GM13977 (cell line): ENCODE measurements around the gene CARM1.
A peak's percentile ranks its signal among the peaks of the same experiment; 100 is the strongest.

Source experiments
- DNase-seq: peaks from one replicate; pipeline ENCODE4 v3.0.0; 2012; ENCODE audit warnings: low spot score
- in situ Hi-C: fragments of 300-500 bp; cut with MboI; formaldehyde crosslinking; loops from one replicate; pipeline ENCODE4 v1.12.0; 2022; ENCODE audit warnings: low sequenced_read_pairs, low pct_unique_long_range_greater_than_20kb, mixed read lengths, inconsistent platforms; ENCODE audit not compliant: unreplicated experiment
- TF ChIP-seq, protein P1 (sequence below): IDR thresholded peaks from 2 replicates; pipeline ENCODE4 v1.5.1; 2012; ENCODE audit warnings: mild to moderate bottlenecking, control low read depth; ENCODE audit not compliant: insufficient read depth; ENCODE audit errors: extremely low read depth, missing control alignments

Gene CARM1

DNA sequence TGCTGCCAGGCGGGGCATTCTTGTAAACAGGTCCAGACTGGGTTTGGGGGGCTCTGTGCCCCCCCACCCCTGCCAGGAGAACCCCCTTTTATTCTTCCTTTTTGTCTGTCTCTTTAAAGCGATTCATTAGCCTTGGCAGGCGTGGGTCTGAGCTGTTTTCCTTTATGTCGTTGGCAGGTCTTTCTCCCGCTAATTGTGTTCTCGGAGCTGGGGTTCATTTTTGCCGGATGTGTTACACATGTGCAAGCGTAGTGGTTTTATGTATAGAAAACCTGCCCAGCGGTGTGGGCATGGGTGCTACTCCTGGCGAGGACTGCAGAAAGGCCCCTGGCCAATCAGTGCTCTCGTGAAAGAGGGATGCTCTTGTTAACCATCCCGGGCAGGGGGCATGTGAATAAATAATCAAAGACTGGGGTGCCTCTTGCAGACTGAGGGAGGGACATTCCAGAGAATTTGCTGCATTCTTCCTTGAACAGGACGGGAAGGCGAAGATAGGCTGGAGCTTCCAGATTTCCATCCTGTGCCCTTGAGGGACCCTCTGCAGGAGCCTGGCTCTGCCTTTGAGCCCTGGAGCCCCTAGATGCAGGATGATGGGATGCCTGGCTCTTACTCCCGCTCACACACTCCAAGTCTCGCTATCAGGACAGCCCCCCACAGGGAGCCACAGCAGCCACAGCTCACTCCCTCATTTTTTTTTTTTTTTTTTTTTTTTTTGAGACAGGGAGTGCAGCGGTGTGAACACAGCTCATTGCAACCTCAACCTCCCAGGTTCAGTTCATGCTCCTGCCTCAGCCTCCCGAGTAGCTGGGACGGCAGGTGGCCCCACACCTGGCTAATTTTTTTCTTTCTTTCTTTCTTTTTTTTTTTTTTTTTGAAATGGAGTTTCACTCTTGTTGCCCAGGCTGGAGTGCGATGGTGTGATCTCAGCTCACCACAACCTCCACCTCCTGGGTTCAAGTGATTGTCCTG is 14.1 kb downstream of the CARM1 start:
- DNase-seq: no peak
- TF ChIP-seq, protein P1, sequence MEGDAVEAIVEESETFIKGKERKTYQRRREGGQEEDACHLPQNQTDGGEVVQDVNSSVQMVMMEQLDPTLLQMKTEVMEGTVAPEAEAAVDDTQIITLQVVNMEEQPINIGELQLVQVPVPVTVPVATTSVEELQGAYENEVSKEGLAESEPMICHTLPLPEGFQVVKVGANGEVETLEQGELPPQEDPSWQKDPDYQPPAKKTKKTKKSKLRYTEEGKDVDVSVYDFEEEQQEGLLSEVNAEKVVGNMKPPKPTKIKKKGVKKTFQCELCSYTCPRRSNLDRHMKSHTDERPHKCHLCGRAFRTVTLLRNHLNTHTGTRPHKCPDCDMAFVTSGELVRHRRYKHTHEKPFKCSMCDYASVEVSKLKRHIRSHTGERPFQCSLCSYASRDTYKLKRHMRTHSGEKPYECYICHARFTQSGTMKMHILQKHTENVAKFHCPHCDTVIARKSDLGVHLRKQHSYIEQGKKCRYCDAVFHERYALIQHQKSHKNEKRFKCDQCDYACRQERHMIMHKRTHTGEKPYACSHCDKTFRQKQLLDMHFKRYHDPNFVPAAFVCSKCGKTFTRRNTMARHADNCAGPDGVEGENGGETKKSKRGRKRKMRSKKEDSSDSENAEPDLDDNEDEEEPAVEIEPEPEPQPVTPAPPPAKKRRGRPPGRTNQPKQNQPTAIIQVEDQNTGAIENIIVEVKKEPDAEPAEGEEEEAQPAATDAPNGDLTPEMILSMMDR: no peak
- in situ Hi-C loops: no loop called here

DNA sequence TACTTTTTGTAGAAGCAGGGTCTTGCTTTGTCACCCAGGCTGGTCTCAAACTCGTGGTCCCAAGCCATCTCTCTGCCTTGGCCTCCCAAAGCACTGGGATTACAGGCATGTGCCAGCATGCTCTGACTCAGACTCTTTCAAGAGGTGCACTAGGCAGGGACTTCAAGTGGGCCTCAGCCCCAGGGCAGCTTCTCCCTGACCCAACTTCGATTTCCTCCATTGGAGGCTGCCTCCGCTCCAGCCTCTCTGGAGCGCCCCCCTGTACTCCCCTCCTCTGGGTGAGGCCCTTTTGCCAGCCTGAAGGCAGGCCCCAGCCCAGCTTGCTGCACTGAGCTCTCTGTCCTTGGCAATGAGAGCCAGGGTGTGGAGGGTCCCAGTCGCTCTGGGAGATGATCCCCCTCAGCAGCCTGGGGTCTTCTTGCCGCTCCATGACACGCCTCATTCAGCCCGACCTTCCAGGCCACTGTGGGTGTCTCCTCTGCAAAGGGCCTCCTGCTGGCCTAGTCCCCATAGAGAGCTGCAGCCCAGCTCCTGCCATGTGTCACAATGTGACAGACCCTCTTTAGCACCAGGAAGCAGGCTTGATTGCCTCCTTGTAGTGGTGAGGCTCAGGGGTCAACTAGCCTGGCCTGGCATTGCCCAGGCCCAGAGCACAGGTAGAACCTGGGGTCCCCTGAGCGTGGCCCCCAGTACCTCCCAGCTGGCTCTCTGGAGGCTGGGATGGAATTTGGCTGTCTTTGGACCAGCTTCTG is 16.4 kb downstream of the CARM1 start:
- TF ChIP-seq, protein P1: no peak
- no peak for DNase-seq
- in situ Hi-C loops: no loop called here

DNA sequence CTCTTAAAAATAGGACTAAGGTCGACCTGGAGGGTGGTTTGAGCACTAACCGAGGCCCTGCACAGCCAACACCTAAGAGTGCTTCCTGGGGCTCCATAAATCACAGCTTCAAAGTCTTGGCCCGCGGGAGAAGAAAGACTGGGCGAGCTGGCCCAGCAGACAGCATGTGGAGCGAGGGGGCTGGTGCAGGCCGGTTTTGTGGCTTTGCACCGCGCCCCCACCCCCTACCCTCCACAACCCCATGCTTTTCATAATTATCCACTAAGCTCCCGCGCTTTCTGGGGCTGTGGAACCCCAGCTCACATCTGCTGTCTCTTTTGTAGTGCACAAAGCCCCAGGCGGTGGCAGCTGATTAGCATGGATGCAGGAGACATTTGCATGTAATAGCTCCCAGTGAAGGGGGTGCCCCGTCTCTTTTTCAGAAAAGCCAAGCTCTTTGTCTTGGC is 17.1 kb downstream of the CARM1 start:
- peak; percentile 57 for DNase-seq
- in situ Hi-C loops: no loop called here
- TF ChIP-seq, protein P1: no peak

GRCh38 chr19:10889880-10890279 is 18.5 kb downstream of the CARM1 start:
- TF ChIP-seq, protein P1: no peak
- in situ Hi-C loops: no loop called here
- DNase-seq: no peak

DNA sequence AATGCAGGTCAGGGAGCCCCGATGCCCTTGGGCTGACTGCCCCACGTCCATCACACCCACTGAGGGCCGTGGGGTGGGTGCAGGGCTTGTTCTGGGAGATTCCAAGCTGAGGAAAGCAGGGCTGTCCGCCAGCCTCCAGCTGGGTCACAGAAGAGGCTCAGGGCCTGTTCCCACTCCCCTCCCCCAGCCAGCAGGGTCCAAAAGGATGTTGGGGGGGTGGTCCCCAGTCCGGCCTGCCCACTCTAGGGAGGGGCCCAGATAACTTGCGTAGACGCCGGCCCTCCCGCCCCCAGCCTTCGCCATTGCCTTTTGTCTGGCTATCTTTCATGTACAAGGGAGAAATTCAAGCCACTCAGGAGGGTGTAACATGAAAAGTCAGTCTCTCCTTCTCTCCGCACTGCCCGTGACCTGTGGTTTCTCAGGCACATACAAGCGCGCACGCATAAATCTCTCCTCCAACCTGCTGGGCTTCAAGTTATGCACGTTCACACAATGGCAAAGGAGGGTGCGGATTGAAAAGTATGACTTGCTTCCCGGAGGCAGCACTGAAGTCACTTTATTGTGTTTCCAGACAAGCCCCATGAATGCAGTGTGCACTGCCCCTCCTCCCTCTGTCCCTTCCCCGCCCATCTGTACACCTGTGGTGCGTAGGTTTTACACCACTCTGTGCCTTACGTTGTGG is 20.2 kb downstream of the CARM1 start:
- DNase-seq: no peak
- in situ Hi-C loops: no loop called here
- TF ChIP-seq, protein P1: no peak

DNA sequence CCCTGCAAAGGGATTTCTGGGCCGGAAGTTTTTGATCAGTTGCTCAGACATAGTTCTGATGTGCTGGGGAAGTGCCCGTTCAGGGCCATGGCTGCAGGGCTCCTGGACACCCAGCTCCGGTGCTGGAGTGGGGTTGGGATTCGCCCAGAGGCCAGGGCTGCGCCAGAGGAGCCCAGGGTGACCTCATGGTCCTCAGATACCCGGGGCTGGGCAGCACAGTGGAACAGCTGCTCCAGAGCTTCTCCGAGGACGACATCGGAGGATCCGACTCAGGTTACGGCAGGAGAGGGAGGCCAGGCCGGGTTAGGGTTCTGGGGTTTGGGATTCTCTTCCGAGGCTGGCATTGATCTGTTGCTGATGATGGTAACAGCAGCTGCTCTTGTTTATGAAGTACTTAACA is 20.9 kb downstream of the CARM1 start:
- in situ Hi-C loops: no loop called here
- TF ChIP-seq, protein P1: no peak
- DNase-seq: no peak
